Nephron (organoid): Measurements from ENCODE around the gene INPP5J.

Experiments used
- H3K27ac Mint-ChIP-seq, 3 experiments: 2 replicates each; pipeline ENCODE4 v1.8.0; 2020; ENCODE audit warnings: mixed read lengths in 3 of 3, mild to moderate bottlenecking in 2 of 3, moderate library complexity in 1 of 3
- H3K27me3 Mint-ChIP-seq: 2 replicates; pipeline ENCODE4 v1.8.0; 2021; ENCODE audit warnings: low read depth, mild to moderate bottlenecking, moderate library complexity, mixed read lengths
- H3K36me3 Mint-ChIP-seq: 2 replicates; pipeline ENCODE4 v1.8.0; 2020; ENCODE audit warnings: low read depth, mixed read lengths
- H3K4me1 Mint-ChIP-seq: 2 replicates; pipeline ENCODE4 v1.8.0; 2020; ENCODE audit warnings: mixed read lengths
- H3K4me3 Mint-ChIP-seq, 3 experiments: 2 replicates each; pipeline ENCODE4 v1.8.0; 2020; ENCODE audit warnings: mild to moderate bottlenecking in 3 of 3, mixed read lengths in 3 of 3, moderate library complexity in 2 of 3
- H3K9me3 Mint-ChIP-seq: 2 replicates; pipeline ENCODE4 v1.8.0; 2020; ENCODE audit warnings: mixed read lengths
- CTCF ChIP-seq, 3 experiments: fragments of 200-600 bp; sonication (generic); IDR thresholded peaks; one replicate each; pipeline ENCODE4 v1.5.0; 2021; ENCODE audit warnings: antibody characterized with exemption in 3 of 3; ENCODE audit not compliant: unreplicated experiment in 3 of 3

The INPP5J gene

GRCh38 chr22:31153357-31153756, 30.6 kb downstream of the INPP5J start:
- no peak for TF ChIP-seq CTCF (IDR thresholded peaks at IDR 0.05; ENCODE audit: unreplicated experiment in 3 of 3)
- Mint-ChIP-seq H3K9me3 (no peaks in the 10 kb centered on the region), H3K4me1 (peaks cover 9% of the 10 kb centered on the region), H3K36me3 (no peaks in the 10 kb centered on the region), H3K27ac (no peak overlapping the region), H3K27me3 (peaks cover 18% of the 10 kb centered on the region), H3K4me3 (no peak overlapping the region)

- H3K36me3 Mint-ChIP-seq, result no peaks in the 10 kb centered on the region
- H3K4me1 Mint-ChIP-seq, result peaks cover 6% of the 10 kb centered on the region
- H3K9me3 Mint-ChIP-seq, result no peaks in the 10 kb centered on the region
- H3K4me3 Mint-ChIP-seq, result no peak overlapping the region
- H3K27me3 Mint-ChIP-seq, result peaks cover 18% of the 10 kb centered on the region
- TF ChIP-seq CTCF (IDR thresholded peaks at IDR 0.05; ENCODE audit: unreplicated experiment in 3 of 3), result no peak
- H3K27ac Mint-ChIP-seq, result no peak overlapping the region
Measured at GRCh38 chr22:31154975-31155374, 32.2 kb downstream of the INPP5J start.

GRCh38 chr22:31155422-31155821, 32.7 kb downstream of the INPP5J start:
- Mint-ChIP-seq H3K36me3 (no peaks in the 10 kb centered on the region), H3K27me3 (peaks cover 18% of the 10 kb centered on the region), H3K4me3 (peak overlapping the region in 2 of 3 experiments; percentile 33 to 53), H3K4me1 (peaks cover 9% of the 10 kb centered on the region), H3K27ac (peak overlapping the region in 2 of 3 experiments; percentile 41 to 91), H3K9me3 (no peaks in the 10 kb centered on the region)
- no peak for TF ChIP-seq CTCF (IDR thresholded peaks at IDR 0.05; ENCODE audit: unreplicated experiment in 3 of 3)

DNA sequence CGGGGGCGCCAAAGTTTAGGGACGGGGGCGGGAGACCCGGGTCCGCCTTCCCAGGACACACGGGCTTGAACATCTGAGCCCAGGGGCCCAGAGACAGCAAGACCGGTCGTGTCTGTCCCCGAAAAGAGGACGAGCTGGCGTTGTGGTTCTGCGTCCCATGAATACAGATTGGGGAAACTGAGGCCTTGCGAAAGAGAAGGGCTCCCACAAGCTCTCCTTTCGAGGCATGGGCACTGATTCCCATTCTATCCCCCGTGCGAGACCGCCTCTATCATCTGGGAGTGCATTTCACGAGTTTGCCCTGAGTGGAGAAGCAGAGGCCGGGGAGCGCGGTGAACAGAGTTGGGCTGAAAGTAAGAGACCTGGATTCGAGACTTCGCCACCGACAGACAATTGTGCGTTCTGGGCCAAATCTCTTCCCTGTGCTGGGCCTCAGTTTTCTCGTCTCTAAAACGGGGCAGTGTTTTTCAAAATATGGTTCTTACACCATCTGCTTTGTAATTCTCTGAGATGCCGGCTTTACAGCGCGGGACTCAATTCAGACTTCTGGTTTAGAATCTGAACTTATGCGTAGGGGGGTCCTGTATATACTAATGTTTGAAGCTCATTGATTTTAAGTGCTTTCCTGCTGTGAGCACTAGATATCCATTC, 37.7 kb downstream of the INPP5J start:
- H3K27me3 Mint-ChIP-seq, result peaks cover 13% of the 10 kb centered on the region
- H3K36me3 Mint-ChIP-seq, result peaks cover 11% of the 10 kb centered on the region
- peak overlapping the region; percentile 85 to 91 (median 89) for H3K27ac Mint-ChIP-seq
- no peaks in the 10 kb centered on the region for H3K9me3 Mint-ChIP-seq
- H3K4me3 Mint-ChIP-seq, result peak overlapping the region; percentile 97 to 100 (median 100)
- H3K4me1 Mint-ChIP-seq, result peaks cover 26% of the 10 kb centered on the region
- TF ChIP-seq CTCF (IDR thresholded peaks at IDR 0.05; ENCODE audit: unreplicated experiment in 3 of 3), result no peak

DNA sequence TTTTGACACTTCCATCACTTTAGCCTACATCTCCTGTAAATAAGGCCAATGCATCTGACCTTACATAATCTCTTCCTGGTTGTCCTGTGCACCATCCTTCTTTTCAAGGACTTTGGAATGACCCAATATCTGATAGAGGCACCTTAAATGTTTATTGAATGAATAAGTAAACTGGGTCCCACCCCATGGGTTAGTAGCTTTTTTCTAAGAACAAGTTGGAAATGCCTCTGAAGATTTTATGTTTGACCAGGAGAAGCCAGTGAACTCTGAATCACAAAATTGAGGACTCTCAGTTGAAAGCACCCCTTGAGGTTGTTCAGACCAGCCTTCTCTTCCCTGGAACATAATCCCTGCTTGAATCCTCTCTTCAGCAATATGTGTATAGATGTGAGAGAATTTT, 38.6 kb downstream of the INPP5J start:
- Mint-ChIP-seq H3K36me3 (peaks cover 16% of the 10 kb centered on the region), H3K27me3 (peaks cover 11% of the 10 kb centered on the region), H3K27ac (peak overlapping the region in 1 of 3 experiments; percentile 91), H3K4me1 (peaks cover 23% of the 10 kb centered on the region), H3K9me3 (no peaks in the 10 kb centered on the region), H3K4me3 (peak overlapping the region; percentile 97 to 100 (median 100))
- no peak for TF ChIP-seq CTCF (IDR thresholded peaks at IDR 0.05; ENCODE audit: unreplicated experiment in 3 of 3)
